Kidney (tissue), 14 donors: ENCODE results near the gene AJAP1. TPM values are rescaled to one million over a fixed set of nuclear protein-coding genes. Genes with fewer than 3 reads are reported as not detected.

Experiments
- DNase-seq, 5 donors: peaks; one replicate each; pipeline ENCODE4 v3.0.0-alpha.2; 2013 to 2020
- FAIRE-seq: peaks from 2 replicates; lab custom pipeline; 2012; peaks lifted over from hg19 to GRCh38; lab: Jason Lieb, UNC
- H3K27ac ChIP-seq, 2 donors: one replicate each; pipeline ENCODE4 v1.7.0; 2013; ENCODE audit warnings: low read depth in 2 of 2, low read length in 2 of 2, inconsistent platforms in 1 of 2
- H3K27me3 ChIP-seq: one replicate; pipeline ENCODE4 v1.7.1; 2013; ENCODE audit warnings: low read length, inconsistent platforms; ENCODE audit not compliant: control insufficient read depth, insufficient read depth
- H3K36me3 ChIP-seq, 3 donors: one replicate each; pipeline versions ENCODE4 v1.7.0 to v1.7.1; 2013; ENCODE audit warnings: low read length in 3 of 3, control low read depth in 1 of 3, inconsistent platforms in 1 of 3; ENCODE audit not compliant: insufficient read depth in 3 of 3, control insufficient read depth in 2 of 3
- H3K4me1 ChIP-seq, 3 donors: one replicate each; pipeline versions ENCODE4 v1.7.0 to v1.7.1; 2013; ENCODE audit warnings: low read length in 3 of 3, inconsistent platforms in 1 of 3, low read depth in 1 of 3; ENCODE audit not compliant: control insufficient read depth in 2 of 3, insufficient read depth in 2 of 3
- H3K4me3 ChIP-seq, 3 donors: one replicate each; pipeline versions ENCODE4 v1.7.0 to v1.8.1; 2013; ENCODE audit warnings: low read length in 3 of 3, control low read depth in 1 of 3, inconsistent platforms in 1 of 3
- H3K9ac ChIP-seq, 3 donors: one replicate each; pipeline versions ENCODE4 v1.7.0 to v1.7.1; 2013; ENCODE audit warnings: low read length in 3 of 3, control low read depth in 1 of 3, inconsistent platforms in 1 of 3
- H3K9me3 ChIP-seq, 3 donors: one replicate each; pipeline versions ENCODE4 v1.7.0 to v1.7.1; 2013; ENCODE audit warnings: low read length in 3 of 3, control low read depth in 1 of 3, inconsistent platforms in 1 of 3; ENCODE audit not compliant: control insufficient read depth in 2 of 3, insufficient read depth in 1 of 3
- CTCF ChIP-seq: IDR thresholded peaks from 3 replicates; pipeline ENCODE4 v1.5.1; 2012; ENCODE audit warnings: mild to moderate bottlenecking, moderate library complexity, borderline replicate concordance; ENCODE audit not compliant: insufficient read depth; ENCODE audit errors: extremely low read depth
- intact Hi-C: fragments of 100-400 bp; cut with DNase I; formaldehyde crosslinking; loops from one replicate; pipeline ENCODE4 v1.11.1; 2022
- polyA plus RNA-seq: library from polyadenylated mRNA; stranded (reverse); fragments of 350-450 nt; fragmentation: Illumina TruSeq; extraction: RNeasy Lipid Tissue Mini Kit (QIAGEN cat#74804); gene quantifications from one replicate; pipeline ENCODE4 v1.2.3, GENCODE V29; 2014; ENCODE audit warnings: low read depth, low replicate concordance; ENCODE audit not compliant: insufficient read depth
- total RNA-seq: library from RNA; stranded (reverse); fragmentation: NEBNext Ultra II Directional; extraction: Animal tissue kit (Norgen Biotek cat#: 25700); gene quantifications from one replicate; pipeline ENCODE4 v1.2.1, GENCODE V29; 2021
- donor health status: control.
- donor health status: control.
- donor health status: control.
- donor health status: control.
- donor health status: control.
- donor health status: DM: yes; HTN: yes; CAD: no.
- donor health status: Normal renal cell carcinoma (clear cell type).

Gene AJAP1
- total and polyA plus RNA-seq, 2 donors from 2014 or later: 2.7 to 5.5 TPM

- H3K4me1 ChIP-seq: no peaks in the 10 kb centered on the region
These were observed 40.1 kb downstream of the AJAP1 start for GRCh38 chr1:4694492-4694891.

GRCh38 chr1:4695241-4695640 is 40.8 kb downstream of the AJAP1 start:
- no peak for DNase-seq
- no peaks in the 10 kb centered on the region for H3K4me1 ChIP-seq
- H3K36me3 ChIP-seq: no peaks in the 10 kb centered on the region
- H3K27me3 ChIP-seq: no peaks in the 10 kb centered on the region
- no peaks in the 10 kb centered on the region for H3K9me3 ChIP-seq
- intact Hi-C loops: no loop called here
- no peak for FAIRE-seq
- no peak overlapping the region for H3K9ac ChIP-seq
- no peak overlapping the region for H3K27ac ChIP-seq
- TF ChIP-seq CTCF: no peak
- H3K4me3 ChIP-seq: no peak overlapping the region

More at GRCh38 chr1:4694492-4694891, 40.1 kb downstream of the AJAP1 start:
- DNase-seq (no peak), FAIRE-seq (no peak)
- no peak overlapping the region for H3K9ac ChIP-seq
- H3K36me3 ChIP-seq: no peaks in the 10 kb centered on the region
- intact Hi-C loops: no loop called here
- no peak overlapping the region for H3K27ac ChIP-seq
- H3K9me3 ChIP-seq: no peaks in the 10 kb centered on the region
- H3K4me3 ChIP-seq: no peak overlapping the region
- TF ChIP-seq CTCF: no peak
- H3K27me3 ChIP-seq: no peaks in the 10 kb centered on the region

GRCh38 chr1:4696161-4696745 is 41.8 kb downstream of the AJAP1 start:
- intact Hi-C loops: no loop called here
- no peak overlapping the region for H3K9ac ChIP-seq
- no peak overlapping the region for H3K4me3 ChIP-seq
- DNase-seq (no peak), FAIRE-seq (no peak)
- no peaks in the 10 kb centered on the region for H3K27me3 ChIP-seq
- H3K36me3 ChIP-seq: no peaks in the 10 kb centered on the region
- H3K9me3 ChIP-seq: no peaks in the 10 kb centered on the region
- no peak for TF ChIP-seq CTCF
- no peak overlapping the region for H3K27ac ChIP-seq
- H3K4me1 ChIP-seq: no peaks in the 10 kb centered on the region

GRCh38 chr1:4696753-4697152 is 42.3 kb downstream of the AJAP1 start:
- TF ChIP-seq CTCF: no peak

More at GRCh38 chr1:4696753-4697152, 42.3 kb downstream of the AJAP1 start:
- Histone ChIP-seq H3K9ac (no peak overlapping the region), H3K4me3 (no peak overlapping the region), H3K27me3 (no peaks in the 10 kb centered on the region), H3K4me1 (no peaks in the 10 kb centered on the region), H3K36me3 (no peaks in the 10 kb centered on the region), H3K27ac (no peak overlapping the region), H3K9me3 (no peaks in the 10 kb centered on the region)
- FAIRE-seq (no peak), DNase-seq (no peak)
- intact Hi-C loops: no loop called here
